Endothelial cell of umbilical vein (primary cell): ENCODE data around the gene ASGR1. TPM values are rescaled to one million over a fixed set of nuclear protein-coding genes. Genes with fewer than 3 reads are reported as not detected.
A peak's percentile ranks its signal among the peaks of the same experiment; 100 is the strongest.

Source experiments
- BruUV-seq: library from RNA; stranded (reverse); fragments of 400-500 nt; replicated peaks from 2 replicates; lab custom pipeline; 2021; lab: Mats Ljungman, UMichigan
- CTCF ChIA-PET: fragments of 300-600, 350-600 bp; sonication (Branson Sonifier 250); formaldehyde crosslinking; loops from one replicate; lab custom pipeline; 2021; ENCODE audit warnings: antibody characterized with exemption, inconsistent platforms; lab: Charles Lee
- POLR2A ChIA-PET: fragments of 300-600, 350-600 bp; sonication (Branson Sonifier 250); formaldehyde crosslinking; loops from one replicate; lab custom pipeline; 2021; ENCODE audit warnings: antibody characterized with exemption, inconsistent platforms; lab: Charles Lee
- DNase-seq: peaks from one replicate; pipeline ENCODE4 v3.0.0-alpha.2; 2011; ENCODE audit warnings: low read depth, low spot score
- FAIRE-seq: peaks from 2 replicates; lab custom pipeline; 2011; peaks lifted over from hg19 to GRCh38; lab: Jason Lieb, UNC
- H2AFZ ChIP-seq: 2 replicates; pipeline ENCODE4 v1.6.0; 2012; ENCODE audit warnings: low read depth, low read length, control low read depth, inconsistent platforms
- H3K27ac ChIP-seq: 2 replicates; pipeline ENCODE4 v1.5.1; 2011; ENCODE audit warnings: low read depth, mild to moderate bottlenecking, control low read depth, low read length, moderate library complexity; ENCODE audit not compliant: insufficient read depth
- H3K27me3 ChIP-seq, 2 experiments: 2 replicates each; pipeline versions ENCODE4 v1.6.0 to v1.6.1; 2011; ENCODE audit warnings: low read length in 2 of 2, mixed read lengths in 1 of 2; ENCODE audit not compliant: control insufficient read depth in 2 of 2, insufficient read depth in 2 of 2
- H3K36me3 ChIP-seq, 2 experiments: 2 replicates in 1 of 2; 3 replicates in 1 of 2; pipeline ENCODE4 v1.5.1; 2011; ENCODE audit warnings: low read length in 2 of 2, mild to moderate bottlenecking in 1 of 2, moderate library complexity in 1 of 2; ENCODE audit not compliant: control insufficient read depth in 2 of 2, insufficient read depth in 2 of 2; ENCODE audit errors: extremely low read depth in 1 of 2
- H3K4me1 ChIP-seq: 3 replicates; pipeline ENCODE4 v1.5.1; 2011; ENCODE audit warnings: mild to moderate bottlenecking, low read length; ENCODE audit not compliant: control insufficient read depth, insufficient read depth; ENCODE audit errors: extremely low read depth
- H3K4me2 ChIP-seq: 2 replicates; pipeline ENCODE4 v1.6.1; 2011; ENCODE audit warnings: low read length, control low read depth, mixed read lengths; ENCODE audit not compliant: insufficient read depth
- H3K4me3 ChIP-seq, 3 experiments: fragments of 200-600 bp in 1 of 3; sonication (generic), shearing (Covaris generic) in 1 of 3; replicated peaks in 1 of 3; 2 replicates each; pipeline ENCODE4 v1.5.1; 2011 to 2016; ENCODE audit warnings: control low read depth in 3 of 3, low read length in 3 of 3, mild to moderate bottlenecking in 2 of 3, inconsistent platforms in 1 of 3, low read depth in 1 of 3, moderate library complexity in 1 of 3; ENCODE audit not compliant: insufficient read depth in 1 of 3
- H3K79me2 ChIP-seq: 2 replicates; pipeline ENCODE4 v1.6.0; 2012; ENCODE audit warnings: low read length, inconsistent platforms; ENCODE audit not compliant: control insufficient read depth, insufficient read depth
- H3K9ac ChIP-seq: replicated peaks from 2 replicates; pipeline ENCODE3; 2011; ENCODE audit warnings: low read length, control low read depth; ENCODE audit not compliant: insufficient read depth; ENCODE audit errors: extremely low read depth
- H3K9me1 ChIP-seq: replicated peaks from 3 replicates; pipeline ENCODE4 v1.6.0; 2011; ENCODE audit warnings: mild to moderate bottlenecking, low read length; ENCODE audit not compliant: control insufficient read depth, insufficient read depth; ENCODE audit errors: extremely low read depth
- H3K9me3 ChIP-seq: replicated peaks from 2 replicates; pipeline ENCODE4 v1.5.1; 2012; ENCODE audit warnings: low read length, inconsistent platforms; ENCODE audit not compliant: control insufficient read depth, insufficient read depth
- H4K20me1 ChIP-seq: replicated peaks from 2 replicates; pipeline ENCODE3; 2011; ENCODE audit warnings: mild to moderate bottlenecking, low read length; ENCODE audit not compliant: control insufficient read depth, insufficient read depth; ENCODE audit errors: extremely low read depth
- CTCF ChIP-seq, 2 donors: IDR thresholded peaks; 1 replicate in 1 of 2; 2 replicates in 1 of 2; pipeline ENCODE4 v1.5.1; 2011; ENCODE audit warnings: low read length in 2 of 2, mild to moderate bottlenecking in 2 of 2, moderate library complexity in 2 of 2, control low read depth in 1 of 2, inconsistent platforms in 1 of 2, low read depth in 1 of 2; ENCODE audit not compliant: insufficient read depth in 1 of 2; ENCODE audit errors: extremely low read depth in 1 of 2
- EZH2 ChIP-seq: IDR thresholded peaks from 2 replicates; pipeline ENCODE4 v1.6.1; 2012; ENCODE audit warnings: borderline replicate concordance, low read depth, mild to moderate bottlenecking, moderate library complexity, low read length, inconsistent platforms; ENCODE audit not compliant: severe bottlenecking
- FOS ChIP-seq: IDR thresholded peaks from 2 replicates; pipeline ENCODE4 v1.6.1; 2011; ENCODE audit warnings: mild to moderate bottlenecking, low read length, moderate library complexity, borderline replicate concordance; ENCODE audit not compliant: insufficient read depth
- GATA2 ChIP-seq: IDR thresholded peaks from 2 replicates; pipeline ENCODE4 v1.7.0; 2011; ENCODE audit warnings: low read depth, mild to moderate bottlenecking, moderate library complexity, mixed read lengths, low read length; ENCODE audit not compliant: insufficient read length, insufficient read depth
- JUN ChIP-seq: IDR thresholded peaks from 2 replicates; pipeline ENCODE4 v1.6.1; 2011; ENCODE audit warnings: borderline replicate concordance, low read depth; ENCODE audit not compliant: insufficient read length, insufficient read depth
- MAX ChIP-seq: IDR thresholded peaks from 2 replicates; pipeline ENCODE4 v1.6.1; 2011; ENCODE audit not compliant: insufficient read depth, insufficient read length
- dilution Hi-C: fragments of 300-500 bp; cut with MboI; formaldehyde crosslinking; loops from one replicate; pipeline ENCODE4 v1.15.0; 2019; ENCODE audit warnings: low sequenced_read_pairs; ENCODE audit not compliant: extremely low pct_ligation_motif_present
- intact Hi-C: fragments of 100-400 bp; cut with micrococcal nuclease; formaldehyde crosslinking; loops from one replicate; pipeline ENCODE4 v1.10.0; 2022
- polyA plus RNA-seq, 4 experiments: library from polyadenylated mRNA; depleted of rRNA in 3 of 4; stranded (reverse) in 3 of 4; unstranded in 1 of 4; fragments of >200 nt; gene quantifications; 2 replicates each; pipeline versions ENCODE4 v1.2.1 to v1.2.3, GENCODE V29; 2011 to 2012; ENCODE audit warnings: missing spikeins in 1 of 4
- total RNA-seq: library from RNA; stranded (reverse); gene quantifications from 2 replicates; pipeline ENCODE4 v1.2.3, GENCODE V29; 2021

Gene ASGR1
- total and polyA plus RNA-seq, 2 donors (not counting 3 experiments of a cell fraction or from before 2014, with no cell fraction given), result 10.2 to 12.5 TPM

- intact Hi-C loops, result loop anchor here (1.0 to 2.0 kb wide), 3 partner anchors 9 to 92 kb away; partner anchors contain the start of genes EIF5A and ELP5
- dilution Hi-C loops, result no loop called here
- H3K79me2 ChIP-seq, result peaks cover 18% of the 10 kb centered on the region
- no peaks in the 10 kb centered on the region for H3K9me1 ChIP-seq
- TF ChIP-seq FOS (no peak), EZH2 (no peak), CTCF (IDR thresholded peaks at IDR 0.05; ENCODE audit: extremely low read depth in 1 of 2, insufficient read depth in 1 of 2, low read depth in 1 of 2, low read length in 2 of 2) (peak; percentile 48 to 74), GATA2 (peak; percentile 61), JUN (no peak), MAX (peak; percentile 23)
- no peaks in the 10 kb centered on the region for H4K20me1 ChIP-seq
- peak overlapping the region; percentile 63 for H3K27ac ChIP-seq
- no peaks in the 10 kb centered on the region for H3K36me3 ChIP-seq
- BruUV-seq, result no TSS peak
- no peak overlapping the region for H3K9ac ChIP-seq
- peak overlapping the region in 2 of 3 experiments; percentile 43 to 44 for H3K4me3 ChIP-seq
- peak overlapping the region; percentile 58 for H3K4me2 ChIP-seq
- DNase-seq, result peak; percentile 99
- H3K27me3 ChIP-seq, result no peaks in the 10 kb centered on the region
- no peak overlapping the region for H2AFZ ChIP-seq
- ChIA-PET CTCF (interaction anchor here (0.6 to 2.8 kb wide), 8 partner anchors 24 to 169 kb away, joined by 3 to 16 read pairs (median 4); partner anchors contain the start of gene PHF23), POLR2A (no interaction called here)
- H3K9me3 ChIP-seq, result no peaks in the 10 kb centered on the region
- FAIRE-seq, result peak; percentile 97
- H3K4me1 ChIP-seq, result peaks cover 33% of the 10 kb centered on the region
Observed at GRCh38 chr17:7214300-7215135, 35.3 kb upstream of the ASGR1 start.
